ENCODE results near the gene RDH14. TPM values are rescaled to one million over a fixed set of nuclear protein-coding genes. Genes with fewer than 3 reads are reported as not detected.

Gene RDH14
- total RNA-seq, 1 experiment from 2014 or later: 30.9 TPM

- ATAC-seq (no peak), DNase-seq (no peak)
- no peaks in the 10 kb centered on the region for H3F3A ChIP-seq (ENCODE audit: low read length, unreplicated experiment)
- TF ChIP-seq EZH2phosphoT487 (IDR thresholded peaks at IDR 0.05; ENCODE audit: borderline replicate concordance, low read length): no peak
- TF ChIP-seq CTCF (conservative IDR thresholded peaks at IDR 0.05; ENCODE audit: low read depth, low read length): no peak
- no peak for TF ChIP-seq EZH2 (IDR thresholded peaks at IDR 0.05; ENCODE audit: low read length, unreplicated experiment)
- 0 out of 2 replicates have a peak overlapping the region, but pooled peaks have one; percentile 57 for H2AFZ ChIP-seq (ENCODE audit: low read length)
- no peak overlapping the region for H3K4me3 ChIP-seq (ENCODE audit: low read length)
- H3K79me2 ChIP-seq (ENCODE audit: low read length): no peaks in the 10 kb centered on the region
- H3K36me3 ChIP-seq (ENCODE audit: low read depth, low read length): no peaks in the 10 kb centered on the region
- no peaks in the 10 kb centered on the region for H4K20me1 ChIP-seq (ENCODE audit: low read length)
- peaks cover 12% of the 10 kb centered on the region for H3K4me1 ChIP-seq (ENCODE audit: insufficient read depth, low read length)
- H3K4me2 ChIP-seq (ENCODE audit: low read length): peak overlapping the region; percentile 48
- CTCF ChIA-PET: no interaction called here
- intact Hi-C loops (cut with micrococcal nuclease): no loop called here
- no peaks in the 10 kb centered on the region for H3K9me2 ChIP-seq (replicated peaks; ENCODE audit: low read length)
- no TSS peak for BruUV-seq (replicated peaks)
- no peaks in the 10 kb centered on the region for H3K27me3 ChIP-seq (ENCODE audit: low read length)
- H3K9me3 ChIP-seq (ENCODE audit: low read length): no peaks in the 10 kb centered on the region
- no peak overlapping the region for H3K9ac ChIP-seq (ENCODE audit: low read length)
- POLR2A ChIA-PET (ENCODE audit: unreplicated experiment): no interaction called here
- H3K27ac ChIP-seq (ENCODE audit: low read length): no peak overlapping the region
Measured at GRCh38 chr2:18536697-18537096, 23.8 kb downstream of the RDH14 start.

GRCh38 chr2:18536100-18536499, 24.4 kb downstream of the RDH14 start:
- no peaks in the 10 kb centered on the region for H3K9me3 ChIP-seq (ENCODE audit: low read length)
- H3K9ac ChIP-seq (ENCODE audit: low read length): no peak overlapping the region
- H3F3A ChIP-seq (ENCODE audit: low read length, unreplicated experiment): no peaks in the 10 kb centered on the region
- no peak overlapping the region for H3K4me3 ChIP-seq (ENCODE audit: low read length)
- no peaks in the 10 kb centered on the region for H3K27me3 ChIP-seq (ENCODE audit: low read length)
- ATAC-seq (peak; percentile 97), DNase-seq (peak; percentile 72)
- ChIA-PET POLR2A (ENCODE audit: unreplicated experiment) (no interaction called here), CTCF (no interaction called here)
- peak overlapping the region; percentile 57; the same call in 1 of the 2 replicates for H2AFZ ChIP-seq (ENCODE audit: low read length)
- no peaks in the 10 kb centered on the region for H3K9me2 ChIP-seq (replicated peaks; ENCODE audit: low read length)
- H3K4me2 ChIP-seq (ENCODE audit: low read length): peak overlapping the region; percentile 48
- peaks cover 12% of the 10 kb centered on the region for H3K4me1 ChIP-seq (ENCODE audit: insufficient read depth, low read length)
- BruUV-seq (replicated peaks): no TSS peak
- no peaks in the 10 kb centered on the region for H3K36me3 ChIP-seq (ENCODE audit: low read depth, low read length)
- TF ChIP-seq EZH2 (IDR thresholded peaks at IDR 0.05; ENCODE audit: low read length, unreplicated experiment): no peak
- no peak for TF ChIP-seq CTCF (conservative IDR thresholded peaks at IDR 0.05; ENCODE audit: low read depth, low read length)
- no peak for TF ChIP-seq EZH2phosphoT487 (IDR thresholded peaks at IDR 0.05; ENCODE audit: borderline replicate concordance, low read length)
- H3K79me2 ChIP-seq (ENCODE audit: low read length): no peaks in the 10 kb centered on the region
- H4K20me1 ChIP-seq (ENCODE audit: low read length): no peaks in the 10 kb centered on the region
- H3K27ac ChIP-seq (ENCODE audit: low read length): no peak overlapping the region
- intact Hi-C loops (cut with micrococcal nuclease): no loop called here

GRCh38 chr2:18531194-18531593, 29.3 kb downstream of the RDH14 start:
- no peak overlapping the region for H3K4me3 ChIP-seq (ENCODE audit: low read length)
- TF ChIP-seq CTCF (conservative IDR thresholded peaks at IDR 0.05; ENCODE audit: low read depth, low read length) (no peak), EZH2phosphoT487 (IDR thresholded peaks at IDR 0.05; ENCODE audit: borderline replicate concordance, low read length) (no peak), EZH2 (IDR thresholded peaks at IDR 0.05; ENCODE audit: low read length, unreplicated experiment) (no peak)
- H2AFZ ChIP-seq (ENCODE audit: low read length): no peak overlapping the region
- no peaks in the 10 kb centered on the region for H3K9me3 ChIP-seq (ENCODE audit: low read length)
- no peak overlapping the region for H3K9ac ChIP-seq (ENCODE audit: low read length)
- no peaks in the 10 kb centered on the region for H4K20me1 ChIP-seq (ENCODE audit: low read length)
- no peaks in the 10 kb centered on the region for H3F3A ChIP-seq (ENCODE audit: low read length, unreplicated experiment)
- BruUV-seq (replicated peaks): no TSS peak
- no peak for ATAC-seq
- ChIA-PET POLR2A (ENCODE audit: unreplicated experiment) (no interaction called here), CTCF (no interaction called here)
- peaks cover 6% of the 10 kb centered on the region for H3K4me1 ChIP-seq (ENCODE audit: insufficient read depth, low read length)
- intact Hi-C loops (cut with micrococcal nuclease): no loop called here
- no peaks in the 10 kb centered on the region for H3K27me3 ChIP-seq (ENCODE audit: low read length)
- H3K79me2 ChIP-seq (ENCODE audit: low read length): no peaks in the 10 kb centered on the region
- H3K9me2 ChIP-seq (replicated peaks; ENCODE audit: low read length): no peaks in the 10 kb centered on the region
- H3K4me2 ChIP-seq (ENCODE audit: low read length): no peak overlapping the region
- no peak overlapping the region for H3K27ac ChIP-seq (ENCODE audit: low read length)
- DNase-seq: no peak
- H3K36me3 ChIP-seq (ENCODE audit: low read depth, low read length): no peaks in the 10 kb centered on the region

Data from PC-3 (cell line).